Epithelial cell of esophagus (primary cell): ENCODE measurements around the gene PDE4B.
A peak's percentile ranks its signal among the peaks of the same experiment; 100 is the strongest.

Experiments used
- DNase-seq: peaks from one replicate; pipeline ENCODE4 v3.0.0; 2010; ENCODE audit warnings: low read depth
- H3K4me3 ChIP-seq: 2 replicates; pipeline ENCODE4 v1.5.1; 2011; ENCODE audit warnings: mild to moderate bottlenecking, low read length, control low read depth
- CTCF ChIP-seq: IDR thresholded peaks from 2 replicates; pipeline ENCODE4 v1.5.1; 2011; ENCODE audit warnings: low read depth, mild to moderate bottlenecking, low read length, control low read depth, inconsistent platforms; ENCODE audit not compliant: insufficient read depth; ENCODE audit errors: missing control alignments

Gene PDE4B

DNA sequence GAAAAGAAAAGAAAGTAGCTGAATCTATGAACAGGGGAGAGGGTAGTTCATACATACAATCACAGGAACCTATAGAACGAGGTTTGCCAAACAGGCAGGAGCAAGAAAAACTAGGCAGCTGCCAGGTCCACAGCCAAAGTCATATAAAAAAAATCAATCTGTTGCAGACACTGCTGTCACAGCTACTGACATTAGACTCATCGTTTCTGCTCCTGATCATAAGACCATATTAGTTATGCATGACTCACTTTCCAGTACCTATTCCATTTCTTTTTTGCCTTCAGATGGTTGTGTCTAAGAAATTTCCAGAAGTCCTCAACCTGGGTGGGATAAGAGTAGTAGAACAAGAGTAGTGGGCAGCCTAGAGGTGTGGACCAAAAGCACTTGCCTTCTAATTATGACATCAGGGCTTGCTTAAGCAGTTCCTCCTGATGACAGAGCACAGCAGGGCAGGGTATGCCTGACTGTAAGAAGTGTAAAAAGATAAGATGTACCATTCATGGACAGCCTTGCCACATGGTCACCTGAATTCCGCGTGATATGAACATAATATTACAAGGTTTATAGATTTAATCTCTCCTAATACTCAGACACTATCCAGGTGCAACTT, 418.0 kb downstream of the PDE4B start:
- H3K4me3 ChIP-seq, result no peak overlapping the region
- no peak for DNase-seq
- TF ChIP-seq CTCF, result no peak

DNA sequence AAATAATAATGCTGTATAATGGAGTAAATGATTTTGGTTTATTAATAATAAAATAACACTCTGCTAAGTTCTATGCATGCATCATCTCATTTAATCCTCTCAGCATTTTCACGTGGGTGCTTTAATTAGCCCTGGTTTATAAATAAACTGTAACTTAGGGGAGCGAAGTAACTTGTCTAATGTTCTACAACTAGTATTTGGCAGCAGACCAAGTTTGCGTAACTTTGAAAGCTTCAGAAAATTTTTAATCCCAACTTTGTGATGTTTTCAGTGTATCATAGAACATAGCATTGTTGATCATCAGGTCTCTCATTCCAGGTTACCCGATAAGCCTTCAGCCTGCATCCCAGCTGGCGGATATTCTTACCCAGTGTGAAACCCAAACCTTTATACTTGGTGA, 418.8 kb downstream of the PDE4B start:
- no peak for DNase-seq
- no peak overlapping the region for H3K4me3 ChIP-seq
- no peak for TF ChIP-seq CTCF

DNA sequence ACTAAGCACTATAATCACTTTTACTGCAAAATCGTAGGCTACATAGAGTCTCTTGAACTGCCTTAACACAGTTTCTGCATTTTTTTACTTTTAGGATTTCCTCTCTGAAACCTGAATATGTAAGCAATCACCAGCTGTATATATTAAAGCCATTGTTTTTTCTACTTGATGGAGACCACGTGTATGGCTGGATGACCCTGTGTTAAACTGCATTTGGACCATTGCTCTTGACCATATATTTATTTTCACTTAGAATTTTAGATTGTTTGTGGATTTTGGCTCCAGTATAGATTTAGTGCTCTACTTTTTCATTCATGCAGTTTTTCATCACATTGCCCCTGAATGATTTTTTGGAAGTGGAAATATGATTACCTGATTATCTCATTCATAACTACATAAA, 420.8 kb downstream of the PDE4B start:
- no peak for TF ChIP-seq CTCF
- DNase-seq, result no peak
- H3K4me3 ChIP-seq, result no peak overlapping the region

DNA sequence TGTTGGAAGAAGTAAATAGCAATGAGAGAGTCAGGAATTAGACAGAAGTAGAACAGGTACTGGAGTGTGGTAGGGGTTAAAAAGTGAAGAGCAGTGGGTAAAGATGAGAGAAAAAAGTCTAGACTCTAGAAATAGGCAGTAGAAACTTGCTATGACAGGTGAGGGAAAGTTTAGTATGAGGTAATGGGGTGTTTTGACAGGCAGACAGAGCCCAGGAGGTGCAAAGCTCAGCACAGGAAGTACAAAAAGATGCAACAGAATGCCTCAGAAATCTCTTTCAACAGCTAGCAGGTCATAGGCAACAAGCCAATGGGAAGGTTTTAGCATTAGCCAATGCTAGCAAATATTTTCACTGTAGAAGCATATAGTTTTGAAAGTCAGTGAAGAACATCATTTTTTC, 422.2 kb downstream of the PDE4B start:
- DNase-seq, result no peak
- H3K4me3 ChIP-seq, result no peak overlapping the region
- TF ChIP-seq CTCF, result no peak

GRCh38 chr1:66217021-66217420, 424.3 kb downstream of the PDE4B start:
- no peak for TF ChIP-seq CTCF
- H3K4me3 ChIP-seq, result no peak overlapping the region
- DNase-seq, result peak; percentile 38

DNA sequence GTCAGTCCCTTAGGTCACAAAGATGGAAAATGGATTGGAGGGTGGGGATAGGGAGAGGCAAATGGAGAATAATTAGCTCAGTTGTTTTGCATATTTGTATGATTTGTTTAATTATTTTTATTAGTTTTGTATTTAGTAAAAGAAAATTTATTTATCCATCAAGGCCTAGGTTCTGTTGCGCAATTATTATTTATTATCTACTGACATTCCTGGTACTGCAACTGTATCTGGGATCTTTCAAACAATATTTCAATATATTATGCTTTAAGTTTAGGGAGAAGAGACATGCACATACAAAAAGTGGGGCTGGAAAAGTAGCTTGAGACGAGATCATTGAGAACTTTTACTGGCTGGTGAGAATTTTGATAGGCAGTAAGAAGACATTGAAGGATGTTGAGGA, 424.9 kb downstream of the PDE4B start:
- H3K4me3 ChIP-seq, result no peak overlapping the region
- DNase-seq, result no peak
- TF ChIP-seq CTCF, result no peak

GRCh38 chr1:66220477-66220876, 427.8 kb downstream of the PDE4B start:
- H3K4me3 ChIP-seq, result no peak overlapping the region
- no peak for TF ChIP-seq CTCF
- DNase-seq, result no peak
